Stimulated activated CD4-positive, alpha-beta T cell treated with anti-CD3 and anti-CD28 coated beads, Interleukin-4, amount 100 ng/mL, for 4 hours (primary cell): Measurements from ENCODE around the gene CCDC88A.
A peak's percentile ranks its signal among the peaks of the same experiment; 100 is the strongest.
"Not testable (repeated sequence)": the region's sequence is repeated elsewhere in the genome, so short reads cannot be mapped to it uniquely, and the experiment has no call there.

Source experiments
- DNase-seq, 2 experiments: peaks; one replicate each; pipeline ENCODE4 v3.0.0-alpha.2; 2020

CCDC88A gene

DNA sequence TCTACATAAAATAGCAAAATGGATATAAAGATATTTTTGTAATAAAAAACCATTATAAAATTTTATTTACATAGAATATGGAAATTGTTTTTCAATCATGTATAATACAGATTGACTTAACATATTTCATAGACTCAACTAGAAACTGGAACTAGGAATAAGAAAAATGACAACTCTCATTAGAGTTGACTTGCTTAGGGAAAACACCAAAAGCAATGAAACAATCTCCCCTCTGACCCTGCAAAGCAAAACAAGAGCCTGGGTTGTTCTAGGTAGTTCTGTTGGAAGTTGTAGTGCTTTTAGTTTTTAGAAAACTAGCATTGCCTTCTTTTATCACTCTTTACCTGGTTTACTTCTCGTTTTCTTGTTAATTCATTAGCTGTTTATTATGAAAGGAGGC, 118.4 kb downstream of the CCDC88A start:
- no peak for DNase-seq

DNA sequence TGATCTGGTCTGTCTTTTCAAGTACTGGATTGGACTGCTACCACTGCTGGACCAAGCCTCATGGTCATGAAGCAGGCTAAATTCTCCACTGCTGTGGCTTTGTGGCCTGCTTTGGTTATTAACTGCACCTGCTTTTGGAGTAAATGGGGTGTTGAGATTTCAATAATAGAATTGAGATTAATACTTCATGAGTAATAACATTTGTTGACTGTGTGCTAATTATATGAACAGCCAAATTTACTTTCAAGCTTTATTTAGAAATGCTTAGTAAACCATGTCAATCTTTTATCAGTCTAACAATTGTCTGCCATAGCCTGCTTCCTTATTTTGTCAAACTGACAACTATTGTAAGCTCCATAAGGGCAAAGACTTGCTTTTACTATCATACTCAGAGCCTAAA, 123.3 kb downstream of the CCDC88A start:
- DNase-seq, result no peak

DNA sequence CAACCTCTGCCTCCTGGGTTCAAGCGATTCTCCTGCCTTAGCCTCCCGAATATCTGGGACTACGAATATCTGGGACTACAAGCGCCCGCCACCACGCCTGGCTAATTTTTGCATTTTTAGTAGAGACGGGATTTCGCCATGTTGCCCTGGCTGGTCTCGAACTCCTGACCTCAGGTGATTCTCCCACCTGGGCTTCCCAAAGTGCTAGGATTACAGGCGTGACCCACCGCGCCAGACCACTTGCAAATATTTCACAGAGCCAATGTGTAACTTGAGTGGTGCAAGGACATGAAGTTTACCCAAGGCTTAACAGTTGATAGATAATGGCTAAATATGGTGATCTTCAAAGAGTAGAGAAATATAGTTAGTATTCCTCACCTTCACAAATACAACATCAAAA, 136.6 kb downstream of the CCDC88A start:
- DNase-seq, result no peak

DNA sequence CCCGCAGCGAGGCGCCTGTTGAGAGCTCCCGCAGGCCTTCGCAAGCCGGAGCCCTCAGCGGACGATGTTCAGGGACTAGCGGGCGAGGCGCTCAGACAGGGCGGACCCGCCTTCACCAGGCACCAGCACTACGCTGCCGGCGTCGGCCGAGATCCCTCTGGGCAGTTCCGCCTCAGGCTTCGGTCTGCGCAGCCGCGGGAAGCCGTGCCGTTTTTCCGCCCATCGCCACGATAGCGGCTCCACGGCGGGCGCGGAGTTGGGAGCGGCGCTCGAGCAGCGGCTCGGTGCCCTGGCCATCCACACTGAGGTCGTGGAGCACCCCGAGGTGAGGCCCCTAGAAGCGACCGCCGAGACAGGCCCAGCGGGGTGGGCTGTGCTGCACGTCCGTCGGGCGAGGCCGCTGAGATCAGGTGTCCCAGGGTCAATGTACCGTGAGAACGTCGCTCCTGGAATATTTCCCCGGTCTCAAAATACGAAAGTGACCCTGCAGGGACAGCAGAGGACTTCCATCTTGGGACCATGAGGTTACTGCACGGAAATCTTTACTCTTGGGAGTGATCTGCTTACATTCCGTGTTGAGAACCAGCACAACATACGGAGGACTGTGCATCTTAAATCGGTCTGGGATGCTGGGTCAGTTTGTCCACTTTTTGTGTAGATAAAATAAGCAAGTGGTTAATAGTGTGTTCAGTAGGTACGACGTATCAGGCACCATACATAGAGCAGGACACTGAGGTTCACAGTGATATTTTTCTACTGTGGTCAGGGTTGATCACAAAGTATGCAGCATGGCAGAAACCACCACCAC, 137.3 kb downstream of the CCDC88A start:
- peak; percentile 81 to 86 for DNase-seq

DNA sequence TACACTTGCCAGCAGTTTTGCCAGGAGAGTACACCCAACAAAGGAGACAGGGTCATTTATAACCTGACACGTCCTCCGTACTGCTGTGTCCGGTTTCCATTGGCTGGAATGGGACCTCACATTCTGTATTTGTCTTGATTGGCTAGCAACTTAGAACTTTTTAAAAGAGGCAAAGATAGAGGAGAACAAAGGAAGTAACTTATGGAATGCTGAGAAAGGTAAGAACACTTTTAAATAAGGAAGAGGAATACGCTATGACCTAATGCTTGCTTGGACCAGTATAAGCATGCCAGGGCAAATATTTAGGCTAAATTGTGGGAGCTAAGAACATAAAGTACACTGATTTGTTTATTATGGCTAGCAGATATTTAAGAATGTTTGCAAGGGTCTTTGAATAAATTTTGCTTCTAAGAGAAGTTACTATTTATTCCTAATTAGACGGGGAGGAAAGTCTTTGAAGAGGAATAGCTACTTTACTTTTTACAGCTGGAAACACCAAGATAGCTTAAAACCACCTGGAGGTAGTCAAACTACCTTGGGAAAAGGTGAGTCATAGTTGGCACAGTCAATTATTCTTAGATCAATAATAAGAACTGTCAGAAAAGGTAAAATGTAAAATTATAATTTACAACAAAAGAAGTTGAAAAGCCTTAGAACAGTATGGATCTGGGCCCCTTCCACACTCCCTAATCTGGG, 138.7 kb downstream of the CCDC88A start:
- not testable (repeated sequence) for DNase-seq

DNA sequence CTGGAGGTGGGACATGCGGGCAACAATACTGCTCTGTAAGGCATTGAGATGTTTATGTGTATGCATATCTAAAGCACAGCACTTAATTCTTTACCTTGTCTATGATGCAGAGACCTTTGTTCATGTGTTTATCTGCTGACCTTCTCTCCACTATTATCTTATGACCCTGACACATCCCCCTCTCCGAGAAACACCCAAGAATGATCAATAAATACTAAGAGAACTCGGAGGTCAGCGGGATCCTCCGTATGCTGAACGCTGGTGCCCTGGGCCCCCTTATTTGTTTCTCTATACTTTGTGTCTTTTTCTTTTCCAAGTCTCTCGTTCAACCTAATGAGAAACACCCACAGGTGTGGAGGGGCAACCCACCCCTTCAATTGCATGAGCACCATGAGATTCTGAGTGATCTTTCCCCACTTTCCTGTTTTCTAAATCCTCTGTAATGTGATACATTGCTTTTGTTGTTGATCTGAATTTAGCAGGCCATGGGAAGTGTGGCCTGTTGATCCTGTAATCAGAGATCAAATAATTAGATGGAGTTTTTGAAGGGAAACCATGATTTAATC, 139.7 kb downstream of the CCDC88A start:
- not testable (repeated sequence) for DNase-seq

DNA sequence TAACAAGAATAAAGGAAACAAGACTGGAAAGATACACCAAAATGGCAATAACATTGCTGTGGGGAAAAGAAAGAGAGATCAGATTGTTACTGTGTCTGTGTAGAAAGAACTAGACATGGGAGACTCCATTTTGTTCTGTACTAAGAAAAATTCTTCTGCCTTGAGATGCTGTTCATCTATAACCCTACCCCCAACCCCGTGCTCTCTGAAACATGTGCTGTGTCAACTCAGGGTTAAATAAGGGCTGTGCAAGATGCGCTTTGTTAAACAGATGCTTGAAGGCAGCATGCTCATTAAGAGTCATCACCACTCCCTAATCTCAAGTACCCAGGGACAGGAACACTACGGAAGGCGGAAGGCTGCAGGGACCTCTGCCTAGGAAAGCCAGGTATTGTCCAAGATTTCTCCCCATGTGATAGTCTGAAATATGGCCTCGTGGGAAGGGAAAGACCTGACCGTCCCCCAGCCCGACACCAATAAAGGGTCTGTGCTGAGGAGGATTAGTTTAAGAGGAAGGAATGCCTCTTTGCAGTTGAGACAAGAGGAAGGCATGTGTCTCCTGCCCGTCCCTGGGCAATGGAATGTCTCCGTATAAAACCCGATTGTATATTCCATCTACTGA, 140.3 kb downstream of the CCDC88A start:
- DNase-seq, result not testable (repeated sequence)

DNA sequence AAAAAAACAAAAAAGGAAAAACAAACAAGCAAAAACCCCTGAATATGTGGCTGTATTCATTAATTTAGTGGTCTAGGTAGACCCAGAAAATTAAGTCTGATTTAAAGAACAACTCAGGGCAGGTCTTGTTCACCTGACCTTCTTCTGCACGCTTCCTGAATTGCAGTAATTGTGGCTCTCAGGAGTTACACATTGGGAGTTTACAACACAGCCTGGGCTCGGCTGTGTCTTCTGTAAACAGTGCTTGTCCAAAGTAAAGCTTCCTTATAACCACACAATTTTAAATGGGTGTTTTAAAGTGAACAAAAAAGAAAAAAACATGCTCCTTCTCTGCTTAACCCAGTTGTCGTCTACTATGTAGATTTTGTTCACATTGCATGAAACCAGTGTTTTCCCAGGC, 142.3 kb downstream of the CCDC88A start:
- no peak for DNase-seq

DNA sequence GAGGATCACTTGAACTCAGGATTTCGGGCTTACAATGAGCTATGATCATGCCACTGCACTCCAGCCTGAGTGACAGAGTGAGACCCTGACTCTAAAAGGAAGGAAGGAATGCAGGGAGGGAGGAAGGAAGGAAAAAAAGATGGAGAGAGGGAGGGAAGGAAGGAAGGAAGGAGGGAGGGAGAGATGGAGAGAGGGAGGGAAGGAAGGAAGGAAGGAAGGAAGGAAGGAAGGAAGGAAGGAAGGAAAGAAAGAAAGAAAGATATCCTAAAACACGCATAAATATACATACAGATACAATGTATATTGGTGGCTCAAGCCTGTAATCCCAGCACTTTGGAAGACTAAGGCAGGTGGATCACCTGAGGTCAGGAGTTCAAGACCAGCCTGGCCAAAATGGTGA, 145.3 kb downstream of the CCDC88A start:
- not testable (repeated sequence) for DNase-seq

DNA sequence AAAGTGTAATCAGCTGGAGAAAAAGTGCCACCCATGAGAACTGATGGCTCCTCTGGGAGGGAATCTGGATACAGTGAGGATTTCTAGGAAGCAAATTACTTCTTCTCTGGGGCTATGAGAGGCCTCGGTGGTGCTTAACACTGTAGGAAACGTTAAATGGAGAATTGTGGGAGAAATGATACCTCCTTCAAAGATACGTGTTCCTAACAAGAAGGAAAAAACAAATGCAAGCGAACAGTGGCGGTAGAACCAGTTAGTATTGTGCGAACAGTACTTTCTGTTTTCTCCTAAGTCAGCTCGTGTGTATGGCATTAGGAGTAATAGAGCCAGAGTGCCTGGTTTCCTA, 150.0 kb downstream of the CCDC88A start:
- no peak for DNase-seq

DNA sequence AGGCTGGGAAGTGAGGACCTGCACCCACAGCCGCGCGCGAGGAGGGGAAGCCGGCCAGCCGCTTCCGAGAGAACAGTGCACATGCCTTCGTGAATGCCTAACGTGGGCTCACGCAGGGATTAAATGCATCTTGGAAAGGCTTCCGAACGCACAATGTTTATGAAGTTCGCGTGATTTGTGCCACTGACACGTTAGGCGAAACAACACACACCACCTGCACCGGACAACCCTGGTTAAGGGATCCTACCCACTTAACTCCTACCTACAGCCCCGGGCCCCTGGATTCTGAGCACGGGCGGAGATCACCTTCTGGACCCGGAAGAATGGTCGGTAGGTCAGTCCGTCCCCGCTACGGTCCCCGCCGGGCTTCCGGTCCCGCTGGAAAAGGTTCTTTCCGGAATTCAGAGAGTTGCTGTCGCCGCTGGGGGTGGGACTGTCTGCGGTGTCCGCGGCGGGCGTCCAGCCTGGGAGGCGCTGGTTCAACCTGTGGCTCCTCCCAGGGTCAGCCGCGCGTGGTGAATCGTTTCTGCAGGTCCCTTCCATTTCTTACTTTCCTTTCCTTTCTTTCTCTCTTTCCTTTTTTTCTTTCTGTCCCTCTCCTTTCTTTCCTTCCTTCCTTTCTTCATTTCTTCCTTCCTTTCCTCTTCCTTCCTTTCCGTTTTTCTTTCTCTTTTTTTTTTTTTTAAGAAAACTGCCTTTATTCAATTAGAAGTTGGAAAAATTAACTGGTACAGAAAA, 150.6 kb downstream of the CCDC88A start, which contains the start of gene MTIF2:
Gene MTIF2 (minus strand): TSS at position 325 of the 738 bp plus-strand sequence. CDS start 5,373 bp downstream, outside the sequence.
- peak; percentile 79 to 86 for DNase-seq

DNA sequence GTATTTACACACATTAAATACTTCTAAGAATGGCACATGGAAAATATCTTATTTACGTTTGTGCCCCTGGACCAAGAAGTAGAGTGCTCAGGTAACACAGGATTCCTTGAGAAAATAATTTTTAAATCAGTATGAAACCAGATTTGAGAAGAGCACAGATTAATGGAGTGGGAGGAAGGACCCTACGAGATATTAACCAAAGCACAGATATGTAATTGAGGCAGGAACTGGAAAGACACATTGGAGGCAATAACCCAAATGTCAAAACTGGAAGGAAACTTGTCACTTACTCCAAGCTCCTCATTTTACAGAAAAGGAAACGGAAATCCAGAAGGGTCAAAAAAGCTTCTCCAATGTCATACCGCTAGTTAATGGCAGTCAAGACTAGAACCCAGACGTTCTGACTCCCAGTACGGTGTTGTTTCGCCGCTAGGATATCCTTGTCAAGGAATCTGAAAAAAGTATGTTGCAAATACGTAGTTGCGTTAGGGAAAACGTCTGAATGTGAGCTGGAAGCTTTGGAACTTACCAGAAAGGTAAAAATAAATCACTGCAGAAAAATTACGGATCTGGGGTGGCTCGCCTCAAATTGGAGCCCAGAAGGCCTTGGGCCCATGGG, 151.3 kb downstream of the CCDC88A start:
- no peak for DNase-seq

DNA sequence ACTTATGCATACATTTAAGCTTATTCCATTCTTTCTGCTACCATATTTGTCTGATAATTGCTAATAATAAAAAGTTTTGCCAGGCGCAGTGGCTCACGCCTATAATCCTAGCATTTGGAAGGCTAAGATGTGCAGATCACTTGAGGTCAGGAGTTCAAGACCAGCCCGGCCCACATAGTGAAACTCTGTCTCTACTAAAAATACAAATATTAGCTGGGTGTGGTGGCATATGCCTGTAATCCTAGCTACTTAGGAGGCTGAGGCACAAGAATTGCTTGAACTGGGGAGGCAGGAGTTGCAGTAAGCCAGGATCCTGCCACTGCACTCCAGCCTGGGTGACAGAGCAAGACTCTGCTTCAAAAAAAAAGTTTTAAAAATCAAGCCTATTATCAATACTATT, 160.1 kb downstream of the CCDC88A start:
- not testable (repeated sequence) for DNase-seq

DNA sequence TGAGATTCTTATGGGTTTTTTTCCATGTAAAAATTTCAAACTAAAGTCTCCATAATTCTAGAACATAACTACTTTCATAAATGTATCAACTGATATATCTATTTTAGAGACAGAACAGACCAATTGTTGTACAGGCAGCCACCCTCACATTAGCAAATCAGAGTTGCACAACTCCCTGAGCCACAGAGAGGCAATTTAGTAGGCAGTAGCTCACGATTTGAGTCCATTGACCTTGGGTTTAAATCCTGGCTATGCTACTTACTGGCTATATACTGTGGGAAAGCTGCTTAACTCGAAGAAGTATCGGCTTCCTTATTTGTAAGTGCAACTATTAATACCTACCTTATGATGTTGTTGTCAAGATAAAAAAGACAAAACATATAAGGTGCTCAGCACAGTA, 166.8 kb downstream of the CCDC88A start:
- DNase-seq, result no peak

DNA sequence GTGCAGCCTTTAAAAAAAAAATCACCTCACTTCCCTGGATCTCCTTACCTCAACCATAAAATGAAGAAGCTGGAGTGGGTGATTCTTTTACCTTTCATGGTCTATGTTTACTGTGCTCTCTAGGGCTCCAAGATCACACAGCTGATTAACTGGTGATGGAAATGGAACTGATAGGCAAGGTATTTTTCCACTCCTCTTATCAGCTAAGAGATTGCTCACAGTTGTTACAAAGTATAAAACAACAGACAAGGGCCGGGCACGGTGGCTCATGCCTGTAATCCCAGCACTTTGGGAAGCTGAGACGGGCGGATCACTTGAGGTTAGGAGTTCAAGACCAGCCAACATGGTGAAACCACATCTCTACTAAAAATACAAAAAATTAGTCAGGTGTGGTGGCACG, 172.6 kb downstream of the CCDC88A start:
- no peak for DNase-seq

DNA sequence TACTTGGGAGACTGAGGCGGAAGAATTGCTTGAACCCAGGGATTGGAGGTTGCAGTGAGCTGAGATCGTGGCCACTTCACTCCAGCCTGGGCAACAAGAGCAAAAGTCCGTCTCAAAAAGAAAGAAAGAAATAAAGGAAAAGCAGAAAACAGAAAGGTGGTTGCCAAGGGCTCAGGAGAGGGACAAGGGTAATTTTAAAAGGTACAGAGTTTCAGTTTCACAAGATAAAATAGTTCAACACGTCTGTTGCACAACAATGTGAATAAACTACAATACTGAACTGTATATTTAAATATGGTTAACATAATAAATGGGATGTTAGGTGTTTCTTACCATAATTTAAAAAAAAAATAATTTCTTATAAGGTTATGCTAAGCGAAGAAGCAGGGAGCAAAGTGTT, 174.2 kb downstream of the CCDC88A start:
- DNase-seq, result no peak

DNA sequence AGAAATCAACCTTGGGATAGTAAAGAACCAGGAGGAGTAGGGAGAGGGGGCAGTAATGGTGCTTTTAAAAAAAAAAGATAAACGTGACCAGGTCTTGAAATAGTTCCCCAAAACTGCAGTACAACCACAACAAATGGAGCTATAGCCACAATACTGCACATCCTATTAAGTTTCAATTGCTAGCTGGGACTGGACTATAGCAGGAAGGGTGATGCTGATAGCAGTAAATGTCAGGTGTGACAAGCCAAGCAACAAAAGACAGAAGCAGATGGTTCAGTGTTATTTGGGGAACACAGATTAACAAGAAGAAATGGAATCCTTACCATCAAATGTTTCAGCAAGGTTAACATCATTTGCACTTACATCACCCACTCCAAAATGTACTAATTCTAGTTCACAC, 177.0 kb downstream of the CCDC88A start:
- no peak for DNase-seq

DNA sequence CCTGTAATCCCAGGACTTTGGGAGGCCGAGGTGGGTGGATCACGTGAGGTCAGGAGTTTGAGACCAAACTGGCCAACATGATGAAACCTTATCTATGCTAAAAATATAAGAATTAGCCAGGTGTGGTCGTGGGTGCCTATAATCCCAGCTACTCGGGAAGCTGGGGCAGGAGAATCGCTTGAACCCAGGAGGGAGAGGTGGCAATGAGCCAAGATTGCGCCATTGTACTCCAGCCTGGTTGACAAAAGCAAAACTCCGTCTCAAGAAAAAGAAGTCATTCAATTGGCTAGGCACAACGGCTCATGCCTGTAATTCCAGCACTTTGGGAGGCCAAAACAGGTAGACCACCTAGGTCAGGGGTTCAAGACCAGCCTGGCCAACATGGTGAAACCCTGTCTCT, 178.1 kb downstream of the CCDC88A start:
- DNase-seq, result not testable (repeated sequence)

DNA sequence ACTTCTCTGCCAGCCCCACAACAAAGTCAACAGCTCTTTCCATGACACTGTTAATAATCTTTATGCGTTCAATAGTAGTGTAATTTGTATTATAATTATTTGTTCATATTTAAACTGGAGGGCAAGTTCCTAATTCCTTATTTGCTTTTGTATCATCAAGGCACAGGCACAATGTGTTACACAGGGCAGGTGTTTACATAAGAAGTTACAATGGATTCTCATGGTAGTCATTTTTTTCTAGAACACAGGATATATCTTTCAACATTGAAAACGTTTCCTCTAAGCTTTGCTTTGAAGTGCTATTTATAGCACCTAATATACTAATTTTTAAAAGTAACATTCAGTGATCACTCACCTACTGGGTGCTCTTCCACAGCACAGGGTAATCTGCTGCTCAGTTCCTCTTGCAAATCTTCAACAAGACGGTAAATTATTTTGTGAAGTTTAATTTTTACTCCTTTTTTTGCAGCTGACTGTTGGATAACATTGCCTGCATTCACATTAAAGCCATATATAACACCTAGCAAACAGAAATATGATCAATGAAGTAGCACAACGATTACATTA, 179.9 kb downstream of the CCDC88A start:
- DNase-seq, result no peak
